Calu3 (cell line): ENCODE data around the gene SEMA4G. TPM values are rescaled to one million over a fixed set of nuclear protein-coding genes. Genes with fewer than 3 reads are reported as not detected.

Experiments used
- BruUV-seq: library from RNA; stranded (reverse); fragments of 400-500 nt; replicated peaks from 2 replicates; lab custom pipeline; 2021; lab: Mats Ljungman, UMichigan
- CTCF ChIA-PET: fragments of 300-600 bp; sonication (Branson Sonifier 250); formaldehyde crosslinking; loops from one replicate; lab custom pipeline; 2022; ENCODE audit warnings: antibody characterized with exemption; lab: Charles Lee
- DNase-seq: peaks from one replicate; pipeline ENCODE4 v3.0.0; 2022
- H3K27ac Mint-ChIP-seq: one replicate; pipeline ENCODE4 v1.8.0; 2022; ENCODE audit warnings: mixed read lengths; ENCODE audit not compliant: unreplicated experiment
- H3K27me3 Mint-ChIP-seq: one replicate; pipeline ENCODE4 v1.8.0; 2022; ENCODE audit warnings: mixed read lengths; ENCODE audit not compliant: unreplicated experiment
- H3K36me3 Mint-ChIP-seq: one replicate; pipeline ENCODE4 v1.8.0; 2022; ENCODE audit warnings: mild to moderate bottlenecking, moderate library complexity, mixed read lengths; ENCODE audit not compliant: insufficient read depth, unreplicated experiment
- H3K4me1 Mint-ChIP-seq: one replicate; pipeline ENCODE4 v1.8.0; 2022; ENCODE audit warnings: mild to moderate bottlenecking, low read depth, mixed read lengths; ENCODE audit not compliant: unreplicated experiment
- H3K4me3 Mint-ChIP-seq: one replicate; pipeline ENCODE4 v1.8.0; 2022; ENCODE audit warnings: mild to moderate bottlenecking, low read depth, moderate library complexity, mixed read lengths; ENCODE audit not compliant: unreplicated experiment
- H3K9me3 Mint-ChIP-seq: one replicate; pipeline ENCODE4 v1.8.0; 2022; ENCODE audit warnings: low read depth, mixed read lengths; ENCODE audit not compliant: unreplicated experiment
- intact Hi-C: fragments of 100-400 bp; cut with micrococcal nuclease; formaldehyde crosslinking; loops from one replicate; pipeline ENCODE4 v1.10.0; 2022; ENCODE audit not compliant: unreplicated experiment
- total RNA-seq: library from RNA; stranded (reverse); gene quantifications from 2 replicates; pipeline ENCODE4 v1.2.3, GENCODE V29; 2022
- TF ChIP-seq, protein P1 (sequence below): fragments of 200-600 bp; IDR thresholded peaks from one replicate; pipeline ENCODE4 v1.8.0; 2022; ENCODE audit warnings: antibody characterized with exemption; ENCODE audit not compliant: unreplicated experiment

SEMA4G gene
- total RNA-seq, 1 experiment from 2014 or later, result 15.9 TPM

DNA sequence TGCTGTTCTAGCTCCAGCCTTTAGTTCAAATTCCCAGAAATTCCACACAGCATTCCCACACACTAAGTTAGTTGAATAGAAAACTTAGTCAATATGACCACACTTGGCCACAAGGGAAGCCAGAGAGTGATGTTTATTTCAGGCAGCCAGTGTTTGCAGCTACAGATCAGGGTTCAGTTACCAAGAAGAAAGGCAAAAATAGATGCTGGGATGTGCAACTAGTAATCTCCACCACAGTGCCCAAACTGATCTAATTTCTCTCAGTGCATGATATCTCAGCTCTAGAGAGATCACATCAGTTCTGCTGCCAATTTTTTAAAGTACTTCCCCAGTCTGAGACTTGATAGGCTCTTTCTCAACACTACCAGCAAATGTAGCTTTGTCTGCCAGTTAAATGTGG is 38.9 kb upstream of the SEMA4G start:
- H3K4me1 Mint-ChIP-seq, result no peaks in the 10 kb centered on the region
- no TSS peak for BruUV-seq
- intact Hi-C loops, result no loop called here
- H3K27me3 Mint-ChIP-seq, result no peaks in the 10 kb centered on the region
- TF ChIP-seq, protein P1, sequence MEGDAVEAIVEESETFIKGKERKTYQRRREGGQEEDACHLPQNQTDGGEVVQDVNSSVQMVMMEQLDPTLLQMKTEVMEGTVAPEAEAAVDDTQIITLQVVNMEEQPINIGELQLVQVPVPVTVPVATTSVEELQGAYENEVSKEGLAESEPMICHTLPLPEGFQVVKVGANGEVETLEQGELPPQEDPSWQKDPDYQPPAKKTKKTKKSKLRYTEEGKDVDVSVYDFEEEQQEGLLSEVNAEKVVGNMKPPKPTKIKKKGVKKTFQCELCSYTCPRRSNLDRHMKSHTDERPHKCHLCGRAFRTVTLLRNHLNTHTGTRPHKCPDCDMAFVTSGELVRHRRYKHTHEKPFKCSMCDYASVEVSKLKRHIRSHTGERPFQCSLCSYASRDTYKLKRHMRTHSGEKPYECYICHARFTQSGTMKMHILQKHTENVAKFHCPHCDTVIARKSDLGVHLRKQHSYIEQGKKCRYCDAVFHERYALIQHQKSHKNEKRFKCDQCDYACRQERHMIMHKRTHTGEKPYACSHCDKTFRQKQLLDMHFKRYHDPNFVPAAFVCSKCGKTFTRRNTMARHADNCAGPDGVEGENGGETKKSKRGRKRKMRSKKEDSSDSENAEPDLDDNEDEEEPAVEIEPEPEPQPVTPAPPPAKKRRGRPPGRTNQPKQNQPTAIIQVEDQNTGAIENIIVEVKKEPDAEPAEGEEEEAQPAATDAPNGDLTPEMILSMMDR, result no peak
- peaks cover 22% of the 10 kb centered on the region for H3K36me3 Mint-ChIP-seq
- DNase-seq, result no peak
- no peaks in the 10 kb centered on the region for H3K9me3 Mint-ChIP-seq
- CTCF ChIA-PET, result no interaction called here
- H3K27ac Mint-ChIP-seq, result no peak overlapping the region
- H3K4me3 Mint-ChIP-seq, result no peak overlapping the region

DNA sequence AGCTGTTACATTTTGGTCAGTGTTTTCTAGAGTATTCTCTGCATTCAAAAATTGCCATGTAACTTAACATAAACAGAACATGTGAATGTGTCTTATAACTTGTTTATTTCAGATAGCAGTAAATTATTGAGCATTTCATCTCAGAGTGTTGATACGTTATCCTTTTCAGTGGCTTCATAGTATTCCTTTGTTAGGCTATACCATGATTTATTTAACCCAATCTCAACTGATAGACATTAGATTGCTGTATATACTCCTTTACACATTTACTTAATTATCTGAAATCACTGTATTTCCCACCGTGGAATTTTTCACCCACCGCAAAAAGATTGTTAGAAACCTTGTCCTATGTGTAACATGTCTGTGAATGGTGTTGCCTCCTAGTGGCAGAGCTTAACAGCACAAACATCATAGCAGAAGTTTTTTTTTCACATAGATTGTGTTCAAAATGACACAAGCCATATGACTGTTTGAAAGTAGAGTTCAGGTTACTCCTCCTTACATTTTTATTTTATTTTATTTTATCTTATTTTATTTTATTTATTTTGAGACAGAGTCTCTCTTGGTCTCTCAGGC is 35.1 kb upstream of the SEMA4G start:
- CTCF ChIA-PET, result interaction anchor here (1.0 kb wide), 2 partner anchors 37 to 51 kb away, joined by 3 read pairs; no protein-coding TSS in a partner anchor
- no peaks in the 10 kb centered on the region for H3K4me1 Mint-ChIP-seq
- H3K9me3 Mint-ChIP-seq, result no peaks in the 10 kb centered on the region
- H3K4me3 Mint-ChIP-seq, result no peak overlapping the region
- no peak for DNase-seq
- no peaks in the 10 kb centered on the region for H3K27me3 Mint-ChIP-seq
- no peak overlapping the region for H3K27ac Mint-ChIP-seq
- BruUV-seq, result no TSS peak
- peaks cover 12% of the 10 kb centered on the region for H3K36me3 Mint-ChIP-seq
- intact Hi-C loops, result no loop called here
- TF ChIP-seq, protein P1, result no peak

DNA sequence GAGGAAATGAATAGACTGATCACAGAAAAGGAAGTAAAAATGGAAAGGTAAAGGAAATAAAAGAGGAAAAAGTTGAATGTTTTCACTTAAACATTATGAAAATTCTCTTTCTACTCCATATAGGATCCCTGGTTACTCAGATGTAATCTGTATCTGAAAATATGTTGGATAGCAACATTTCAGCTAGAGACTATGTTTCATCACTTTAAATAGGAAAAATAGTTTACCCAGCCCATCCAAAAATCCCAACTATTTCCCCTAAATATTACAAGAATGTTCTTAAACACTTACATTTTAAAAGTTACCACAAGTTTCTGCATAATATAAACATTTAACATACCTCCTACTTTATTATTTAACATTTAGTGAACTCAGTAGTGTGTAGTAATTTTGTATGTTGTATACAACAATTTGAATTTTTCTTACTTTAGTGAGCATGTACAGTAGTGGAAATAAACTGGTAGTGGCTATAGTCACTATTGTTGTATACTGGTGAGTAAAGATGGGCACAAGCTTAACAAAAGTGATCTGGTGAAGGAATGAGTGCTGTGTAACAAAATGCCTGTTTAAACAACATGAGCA is 29.4 kb upstream of the SEMA4G start:
- Mint-ChIP-seq H3K27ac (no peak overlapping the region), H3K9me3 (no peaks in the 10 kb centered on the region), H3K4me1 (no peaks in the 10 kb centered on the region), H3K27me3 (no peaks in the 10 kb centered on the region), H3K36me3 (peaks cover 7% of the 10 kb centered on the region), H3K4me3 (no peak overlapping the region)
- TF ChIP-seq, protein P1, result no peak
- no peak for DNase-seq
- no TSS peak for BruUV-seq
- intact Hi-C loops, result no loop called here
- CTCF ChIA-PET, result no interaction called here

DNA sequence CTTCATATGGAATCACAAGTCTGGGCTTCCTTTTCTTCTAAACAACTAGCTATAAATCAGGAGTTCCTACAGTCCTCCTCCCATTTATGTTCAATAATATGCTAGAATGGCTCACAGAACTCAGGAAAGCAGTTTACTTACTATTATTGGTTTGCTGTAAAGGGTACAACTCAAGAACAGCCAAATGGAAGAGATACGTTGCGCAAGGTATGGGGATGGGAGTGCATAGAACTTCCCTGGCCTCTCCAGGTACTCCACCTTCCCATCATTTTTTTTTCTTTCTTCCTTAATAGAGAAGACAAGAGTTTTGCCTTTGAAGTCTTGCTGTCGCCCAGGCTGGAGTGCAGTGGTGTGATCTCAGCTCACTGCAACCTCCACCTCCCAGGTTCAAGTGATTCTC is 27.1 kb upstream of the SEMA4G start:
- H3K27ac Mint-ChIP-seq, result no peak overlapping the region
- H3K4me1 Mint-ChIP-seq, result no peaks in the 10 kb centered on the region
- CTCF ChIA-PET, result no interaction called here
- BruUV-seq, result no TSS peak
- H3K9me3 Mint-ChIP-seq, result no peaks in the 10 kb centered on the region
- H3K27me3 Mint-ChIP-seq, result no peaks in the 10 kb centered on the region
- DNase-seq, result no peak
- intact Hi-C loops, result no loop called here
- peaks cover 11% of the 10 kb centered on the region for H3K36me3 Mint-ChIP-seq
- H3K4me3 Mint-ChIP-seq, result no peak overlapping the region
- TF ChIP-seq, protein P1, result no peak
